Ovary (tissue), 9 donors: Measurements from ENCODE around the gene SRC. TPM values are rescaled to one million over a fixed set of nuclear protein-coding genes. Genes with fewer than 3 reads are reported as not detected.
A peak's percentile ranks its signal among the peaks of the same experiment; 100 is the strongest.

Experiments
- DNase-seq, 5 donors: peaks; one replicate each; pipeline ENCODE4 v3.0.0-alpha.2; 2019 to 2020
- H3K27ac ChIP-seq, 2 donors: fragments of 200-600 bp; one replicate each; pipeline versions ENCODE4 v1.5.1 to v1.8.0; 2019 to 2022
- H3K27me3 ChIP-seq: fragments of 200-600 bp; one replicate; pipeline ENCODE4 v1.8.0; 2022
- H3K36me3 ChIP-seq: fragments of 200-600 bp; sonication (generic); one replicate; pipeline ENCODE4 v1.5.1; 2019
- H3K4me1 ChIP-seq: one replicate; pipeline ENCODE4 v1.8.1; 2013; ENCODE audit warnings: mild to moderate bottlenecking, moderate library complexity; ENCODE audit not compliant: insufficient read depth
- H3K4me3 ChIP-seq: fragments of 200-600 bp; sonication (generic); one replicate; pipeline ENCODE4 v1.5.1; 2017
- H3K9me3 ChIP-seq, 2 donors: fragments of 200-600 bp in 1 of 2; sonication (generic) in 1 of 2; one replicate each; pipeline versions ENCODE4 v1.5.1 to v1.8.1; 2013 to 2019; ENCODE audit warnings: mild to moderate bottlenecking in 1 of 2, moderate library complexity in 1 of 2
- EP300 ChIP-seq: sonication (generic); formaldehyde crosslinking; IDR thresholded peaks from one replicate; pipeline ENCODE4 v1.6.1; 2017; ENCODE audit warnings: antibody characterized with exemption
- POLR2A ChIP-seq: fragments of 450-650 bp; IDR thresholded peaks from one replicate; pipeline ENCODE4 v1.6.1; 2017; ENCODE audit warnings: antibody characterized with exemption, mild to moderate bottlenecking, moderate library complexity
- WGBS, 3 donors: extraction: QIAGEN DNeasy Blood & Tissue Kit in 1 of 3; methylation state at CpG; one replicate each; pipeline versions ENCODE4 v1.1.5 to v1.1.7; 2013 to 2017; 5-methylcytosine and 5-hydroxymethylcytosine counted together
- intact Hi-C, 4 donors: fragments of 100-400 bp; cut with DNase I; formaldehyde crosslinking; loops; one replicate each; pipeline versions ENCODE4 v1.11.0 to v1.15.1; 2022 to 2023
- polyA plus RNA-seq, 2 donors: library from polyadenylated mRNA; stranded (reverse); fragments of 200-250 nt in 1 of 2; fragments of 350-450 nt in 1 of 2; fragmentation: Illumina TruSeq in 1 of 2; extraction: RNeasy Lipid Tissue Mini Kit (QIAGEN cat#74804) in 1 of 2; gene quantifications; one replicate each; pipeline ENCODE4 v1.2.3, GENCODE V29; 2013 to 2014
- total RNA-seq, 7 donors: library from RNA; depleted of rRNA in 2 of 7; stranded (reverse); fragments of >200 nt in 2 of 7; fragmentation: NEBNext Ultra II Directional in 3 of 7; extraction: Animal tissue kit (Norgen Biotek cat#: 25700) in 3 of 7; gene quantifications; one replicate each; pipeline versions ENCODE4 v1.1.0 to v1.2.4, GENCODE V29; 2016 to 2023
- TF ChIP-seq, protein P1 (sequence below), 3 donors: fragments of 450-650 bp in 2 of 3; fragments of 200-600 bp in 1 of 3; IDR thresholded peaks; one replicate each; pipeline versions ENCODE4 v1.5.1 to v1.8.0; 2016 to 2022; ENCODE audit warnings: antibody characterized with exemption in 3 of 3, mild to moderate bottlenecking in 1 of 3
- donor health status: DM: no; HTN: no; CAD: no; lungs with moderate emphysema.
- donor health status: DM: no; HTN: no; CAD: no.
- donor health status: Bipolar disorder and iron deficiency.
- donor health status: DM: yes; HTN: yes; CAD: no.
- donor health status: DM: no; HTN: no; CAD: no.
- donor health status: DM: yes; HTN: yes; CAD: no.

SRC gene
- total and polyA plus RNA-seq, 9 donors: 17.0 to 72.7 (median 34.7) TPM

DNA sequence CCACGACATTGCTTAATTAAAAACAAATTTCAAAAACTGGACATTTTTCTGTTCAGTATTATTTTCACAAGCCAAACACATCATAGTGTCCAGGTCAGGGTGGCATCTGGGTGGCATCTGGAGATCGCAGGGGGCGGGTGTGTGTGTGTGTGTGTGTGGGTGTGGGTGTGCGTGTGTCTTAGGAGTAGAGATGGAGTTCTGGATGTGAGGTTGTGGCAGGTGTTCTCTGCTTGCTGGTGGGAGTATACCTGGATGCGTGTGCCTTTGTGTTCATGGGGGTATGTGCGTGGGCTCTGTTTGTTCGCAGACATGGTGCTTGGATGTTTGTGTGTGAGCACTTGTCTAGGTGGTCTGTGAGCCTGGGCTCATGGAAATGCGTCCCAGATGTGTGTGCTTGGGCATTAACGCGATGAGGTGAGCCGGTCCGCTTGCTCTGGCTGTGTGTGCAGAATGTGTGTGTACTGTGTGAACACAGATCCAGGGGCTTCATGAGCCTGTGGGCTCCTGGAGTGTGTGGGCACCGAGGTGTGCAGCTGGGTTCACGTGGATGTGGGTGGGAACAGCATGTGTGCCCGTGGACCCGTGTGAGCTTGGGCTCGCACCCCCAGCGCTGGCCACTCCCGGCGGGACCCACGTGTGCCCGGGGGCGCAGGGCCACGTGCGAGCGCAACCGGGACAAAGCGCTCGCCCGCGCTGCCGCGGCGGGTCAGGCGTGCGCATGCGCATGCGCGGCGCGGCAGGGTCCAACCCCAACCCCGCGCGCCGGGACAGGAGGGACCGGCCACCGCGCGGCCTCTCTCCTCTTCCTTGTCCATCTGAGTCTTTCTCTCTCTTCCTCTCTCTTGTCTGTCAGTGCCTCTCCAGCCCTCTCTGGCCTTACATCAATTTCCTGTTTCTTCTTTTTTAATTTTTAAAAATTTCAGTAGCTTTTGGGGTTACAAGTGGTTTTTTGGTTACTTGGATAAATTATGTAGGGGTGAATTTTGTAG, 60.4 kb downstream of the SRC start:
- peak; percentile 47 to 72 (median 55) for DNase-seq
- H3K4me1 ChIP-seq: peaks cover 2% of the 10 kb centered on the region
- H3K36me3 ChIP-seq: no peaks in the 10 kb centered on the region
- H3K27ac ChIP-seq: no peak overlapping the region
- TF ChIP-seq EP300 (no peak), POLR2A (no peak)
- TF ChIP-seq, protein P1, sequence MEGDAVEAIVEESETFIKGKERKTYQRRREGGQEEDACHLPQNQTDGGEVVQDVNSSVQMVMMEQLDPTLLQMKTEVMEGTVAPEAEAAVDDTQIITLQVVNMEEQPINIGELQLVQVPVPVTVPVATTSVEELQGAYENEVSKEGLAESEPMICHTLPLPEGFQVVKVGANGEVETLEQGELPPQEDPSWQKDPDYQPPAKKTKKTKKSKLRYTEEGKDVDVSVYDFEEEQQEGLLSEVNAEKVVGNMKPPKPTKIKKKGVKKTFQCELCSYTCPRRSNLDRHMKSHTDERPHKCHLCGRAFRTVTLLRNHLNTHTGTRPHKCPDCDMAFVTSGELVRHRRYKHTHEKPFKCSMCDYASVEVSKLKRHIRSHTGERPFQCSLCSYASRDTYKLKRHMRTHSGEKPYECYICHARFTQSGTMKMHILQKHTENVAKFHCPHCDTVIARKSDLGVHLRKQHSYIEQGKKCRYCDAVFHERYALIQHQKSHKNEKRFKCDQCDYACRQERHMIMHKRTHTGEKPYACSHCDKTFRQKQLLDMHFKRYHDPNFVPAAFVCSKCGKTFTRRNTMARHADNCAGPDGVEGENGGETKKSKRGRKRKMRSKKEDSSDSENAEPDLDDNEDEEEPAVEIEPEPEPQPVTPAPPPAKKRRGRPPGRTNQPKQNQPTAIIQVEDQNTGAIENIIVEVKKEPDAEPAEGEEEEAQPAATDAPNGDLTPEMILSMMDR (IDR thresholded peaks at IDR 0.05): no peak
- peak overlapping the region; percentile 16 for H3K4me3 ChIP-seq
- intact Hi-C loops: loop anchor here in 2 of 4 donors (5.0 to 10.0 kb wide), 2 partner anchors 118 to 126 kb away; partner anchors contain the start of genes BLCAP (in 1 of the 2) and NNAT (in 1 of the 2)
- H3K9me3 ChIP-seq: no peaks in the 10 kb centered on the region
- H3K27me3 ChIP-seq: no peaks in the 10 kb centered on the region
- 9 to 12% (median 11%) methylated on average over 46 to 49 of the region's 49 CpGs for WGBS, 3 donors

DNA sequence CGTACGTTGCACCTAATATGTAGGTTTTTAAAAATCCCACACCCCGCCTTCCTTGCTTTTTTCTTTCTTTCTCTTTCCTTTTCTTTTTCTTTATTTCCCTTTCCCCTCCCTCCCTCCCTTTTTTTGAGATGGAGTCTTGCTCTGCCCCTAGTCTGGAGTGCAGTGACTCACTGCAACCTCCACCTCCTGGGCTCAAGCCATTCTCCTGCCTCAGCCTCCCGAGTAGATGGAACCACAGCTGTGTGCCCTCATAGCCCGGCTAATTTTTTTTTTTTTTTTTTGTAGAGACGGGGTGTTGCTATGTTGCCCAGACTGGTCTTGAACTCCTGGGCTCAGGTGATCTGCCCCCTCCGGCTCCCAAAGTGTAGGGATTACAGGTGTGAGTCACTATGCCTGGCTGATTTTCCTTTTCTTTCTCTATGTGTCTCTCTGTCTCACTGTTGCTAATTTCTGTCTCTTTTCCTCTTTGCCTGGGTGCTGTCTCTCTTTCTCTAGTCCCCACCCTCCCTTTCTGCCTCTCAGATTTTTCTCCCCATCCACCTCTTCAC, 61.2 kb downstream of the SRC start:
- H3K4me1 ChIP-seq: peaks cover 6% of the 10 kb centered on the region
- intact Hi-C loops: loop anchor here in 2 of 4 donors (5.0 to 10.0 kb wide), 2 partner anchors 118 to 125 kb away; partner anchors contain the start of genes BLCAP (in 1 of the 2) and NNAT (in 1 of the 2)
- no peaks in the 10 kb centered on the region for H3K9me3 ChIP-seq
- TF ChIP-seq, protein P1 (IDR thresholded peaks at IDR 0.05): no peak
- TF ChIP-seq EP300: no peak
- TF ChIP-seq POLR2A: no peak
- no peak overlapping the region for H3K27ac ChIP-seq
- WGBS, 3 donors: 21 to 27% (median 24%) methylated on average over 7 of the region's 7 CpGs
- no peaks in the 10 kb centered on the region for H3K27me3 ChIP-seq
- no peak for DNase-seq
- H3K4me3 ChIP-seq: peak overlapping the region; percentile 16
- no peaks in the 10 kb centered on the region for H3K36me3 ChIP-seq

DNA sequence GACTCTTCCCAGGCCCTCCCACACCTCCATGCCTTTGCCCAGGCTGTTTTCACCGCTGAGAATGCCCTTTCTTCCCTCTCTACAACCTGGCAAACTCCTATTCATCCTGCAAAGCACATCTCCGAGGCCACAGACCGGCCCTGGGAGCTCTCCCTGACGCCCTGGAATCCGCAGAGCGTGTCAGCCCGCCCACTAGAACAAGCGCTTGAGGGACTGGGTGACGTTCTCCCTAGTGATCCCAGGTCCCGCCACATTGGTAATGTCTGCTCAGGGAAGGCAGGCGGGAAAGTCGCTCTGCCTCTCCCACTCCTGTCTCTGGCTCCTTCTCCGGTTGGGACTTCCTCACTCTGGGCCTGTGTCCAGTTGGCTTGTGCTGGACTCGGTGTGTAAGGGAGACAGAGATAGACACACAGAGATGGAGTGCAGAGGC, 61.6 kb downstream of the SRC start:
- TF ChIP-seq POLR2A (no peak), EP300 (no peak)
- TF ChIP-seq, protein P1 (IDR thresholded peaks at IDR 0.05): no peak
- DNase-seq: peak; percentile 36 to 61 (median 45)
- intact Hi-C loops: loop anchor here in 2 of 4 donors (5.0 to 10.0 kb wide), 2 partner anchors 117 to 125 kb away; partner anchors contain the start of genes BLCAP (in 1 of the 2) and NNAT (in 1 of the 2)
- Histone ChIP-seq H3K4me3 (no peak overlapping the region), H3K36me3 (no peaks in the 10 kb centered on the region), H3K9me3 (no peaks in the 10 kb centered on the region), H3K27ac (no peak overlapping the region), H3K4me1 (peaks cover 6% of the 10 kb centered on the region), H3K27me3 (no peaks in the 10 kb centered on the region)
- 7 to 17% (median 17%) methylated on average over 14 of the region's 14 CpGs for WGBS, 3 donors
